Inferior parietal cortex (tissue), 1 donor: ENCODE measurements around the gene CCDC7.
A peak's percentile ranks its signal among the peaks of the same experiment; 100 is the strongest.
"Not testable (repeated sequence)": the region's sequence is repeated elsewhere in the genome, so short reads cannot be mapped to it uniquely, and the experiment has no call there.

Experiments used
- DNase-seq: peaks from one replicate; pipeline ENCODE4 v3.0.0-alpha.2; 2016; ENCODE audit errors: extremely low spot score

The CCDC7 gene

DNA sequence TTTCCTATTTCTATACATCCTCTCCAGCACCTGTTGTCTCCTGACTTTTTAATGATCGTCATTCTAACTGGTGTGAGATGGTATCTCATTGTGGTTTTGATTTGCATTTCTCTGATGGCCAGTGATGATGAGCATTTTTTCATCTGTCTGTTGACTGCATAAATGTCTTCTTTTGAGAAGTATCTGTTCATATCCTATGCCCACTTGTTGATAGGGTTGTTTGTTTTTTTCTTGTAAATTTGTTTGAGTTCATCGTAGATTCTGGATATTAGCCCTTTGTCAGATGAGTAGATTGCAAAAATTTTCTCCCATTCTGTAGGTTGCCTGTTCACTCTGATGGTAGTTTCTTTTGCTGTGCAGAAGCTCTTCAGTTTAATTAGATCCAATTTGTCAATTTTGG, 253.7 kb downstream of the CCDC7 start:
- DNase-seq, result not testable (repeated sequence)

DNA sequence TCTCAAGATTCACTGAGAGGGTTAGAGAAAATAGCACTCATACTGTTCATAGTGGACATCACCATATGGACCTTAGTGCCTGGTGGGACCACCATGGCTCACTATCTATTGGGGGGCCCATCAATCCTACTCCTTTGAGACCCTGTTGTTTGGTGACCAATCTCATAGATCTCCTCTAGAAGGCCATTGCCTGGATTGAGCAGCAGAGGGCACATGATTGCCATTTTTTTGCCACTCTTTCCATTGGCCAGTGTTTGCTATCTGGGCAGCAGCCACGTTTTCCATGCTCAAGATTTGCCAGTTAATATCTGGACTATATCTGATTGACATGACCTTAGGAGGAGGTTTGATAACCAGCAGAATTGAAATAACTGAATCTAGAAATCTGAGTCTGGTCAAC, 267.6 kb downstream of the CCDC7 start:
- DNase-seq, result no peak

- DNase-seq, result no peak
Measured at GRCh38 chr10:32731527-32731926, 285.6 kb downstream of the CCDC7 start.

DNA sequence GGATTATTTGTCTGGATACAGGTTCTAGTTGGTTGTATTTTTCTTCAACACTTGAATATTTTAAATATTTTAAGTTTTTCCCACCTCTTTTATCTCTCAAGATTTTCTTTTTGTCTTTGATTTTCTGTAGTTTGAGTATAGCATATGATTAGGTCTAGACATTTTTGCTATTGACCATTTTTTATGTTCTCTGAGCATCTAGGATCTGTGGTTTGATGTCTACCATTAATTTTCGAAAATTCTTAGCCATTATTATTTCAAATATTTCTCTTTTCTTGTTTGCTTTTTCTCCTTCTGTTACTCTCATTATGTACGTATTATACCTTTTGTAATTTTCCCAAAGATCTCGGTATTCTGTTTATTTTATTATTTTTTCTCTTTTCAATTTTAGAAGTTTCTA, 293.0 kb downstream of the CCDC7 start:
- DNase-seq, result no peak

DNA sequence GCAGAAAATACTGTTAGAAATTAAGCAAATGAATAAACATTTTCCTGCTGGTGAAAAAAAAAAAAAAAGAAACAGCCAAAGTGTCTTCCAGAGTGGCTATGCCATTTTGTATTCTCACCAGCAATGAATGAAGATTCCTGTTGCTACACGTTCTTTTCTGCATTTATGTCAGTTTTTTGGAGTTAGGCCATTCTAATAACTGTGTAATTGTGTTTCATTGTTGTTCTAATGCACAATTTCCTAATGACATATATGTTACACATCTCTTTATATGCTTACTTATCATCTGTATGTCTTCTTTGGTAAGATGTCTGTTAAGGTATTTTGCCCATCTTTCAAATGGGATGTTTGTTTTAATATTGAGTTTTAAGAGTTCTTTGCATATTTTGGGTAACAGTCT, 298.4 kb downstream of the CCDC7 start:
- no peak for DNase-seq

- DNase-seq, result no peak
Measured at GRCh38 chr10:32746869-32747268, 300.9 kb downstream of the CCDC7 start.

GRCh38 chr10:32751582-32751981, 305.6 kb downstream of the CCDC7 start:
- no peak for DNase-seq

- DNase-seq, result not testable (repeated sequence)
Measured at GRCh38 chr10:32754900-32755299, 309.0 kb downstream of the CCDC7 start.

DNA sequence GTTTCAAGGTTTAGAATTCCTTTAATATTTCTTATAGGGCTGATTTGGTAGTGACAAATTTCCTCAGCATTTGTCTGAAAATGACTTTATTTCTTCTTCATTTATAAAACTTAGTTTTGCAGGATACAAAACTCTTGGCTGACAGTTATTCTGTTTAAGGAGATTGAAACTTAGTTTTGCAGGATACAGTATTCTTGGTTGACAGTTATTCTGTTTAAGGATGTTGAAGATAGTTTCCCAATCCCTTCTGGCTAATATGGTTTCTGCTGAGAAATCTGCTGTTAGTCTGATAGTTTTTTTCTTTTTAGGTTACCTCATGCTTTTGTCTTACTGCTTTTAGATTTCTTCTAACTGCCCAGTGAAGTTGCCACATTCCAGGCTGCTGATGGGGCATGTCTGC, 325.3 kb downstream of the CCDC7 start:
- no peak for DNase-seq

DNA sequence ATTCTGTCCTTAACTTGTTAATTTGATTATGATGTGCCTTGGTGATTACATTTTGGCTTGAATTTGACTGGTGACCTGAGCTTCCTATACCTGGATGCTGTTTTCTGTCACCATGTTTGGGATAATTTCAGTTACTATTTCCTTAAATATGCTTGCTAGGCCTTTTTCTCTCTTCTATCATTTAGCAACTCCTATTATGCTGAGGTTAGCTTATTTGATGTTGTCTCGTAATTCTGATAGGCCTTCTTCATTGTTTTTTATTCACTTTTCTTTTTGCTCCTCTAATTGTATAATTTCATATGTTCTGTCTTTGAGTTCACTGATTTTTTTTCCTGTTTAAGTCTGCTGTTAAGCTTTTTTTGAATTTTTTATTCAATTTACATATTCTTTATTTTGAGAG, 327.2 kb downstream of the CCDC7 start:
- no peak for DNase-seq

GRCh38 chr10:32786968-32787367, 341.0 kb downstream of the CCDC7 start:
- DNase-seq, result no peak

GRCh38 chr10:32787690-32788284, 341.8 kb downstream of the CCDC7 start:
- DNase-seq, result no peak

DNA sequence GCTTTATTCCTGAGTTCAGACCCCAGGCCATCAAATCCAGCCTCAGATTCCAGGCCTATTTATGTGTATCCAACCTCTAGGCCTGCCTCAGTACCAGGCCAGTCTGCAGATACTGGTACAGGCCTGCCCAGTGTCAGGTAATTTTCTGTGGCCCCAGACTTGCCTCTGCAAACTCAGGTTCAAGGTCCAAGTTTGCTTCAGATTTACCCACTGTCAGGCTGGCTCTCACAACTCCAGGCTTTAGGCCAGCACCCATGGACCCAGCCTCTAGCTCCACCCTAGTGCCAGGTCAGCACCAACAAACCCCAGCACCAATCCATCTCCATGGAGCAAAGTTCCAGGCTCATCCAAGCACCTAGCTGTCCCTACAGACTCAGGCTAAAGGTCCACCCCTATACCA, 342.4 kb downstream of the CCDC7 start:
- DNase-seq, result no peak

DNA sequence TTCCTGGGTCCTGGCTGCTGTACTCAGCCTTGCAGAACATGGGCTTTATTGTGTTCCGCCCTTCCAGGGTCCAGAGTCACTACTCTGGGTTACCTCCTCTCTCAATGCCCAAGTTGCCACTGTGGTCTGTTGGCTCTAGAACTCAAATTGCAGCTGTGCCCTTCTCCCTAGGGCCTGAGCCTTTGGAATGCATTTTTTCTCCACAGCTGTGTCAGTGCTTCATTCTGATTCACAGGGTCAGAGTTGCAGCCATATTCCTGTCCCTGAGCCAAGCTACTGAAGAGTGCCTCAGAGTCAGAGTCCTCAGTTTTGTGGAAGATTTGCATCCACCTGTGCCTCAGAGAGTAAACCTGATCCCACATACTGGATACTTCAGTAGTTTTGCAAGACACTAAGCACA, 344.5 kb downstream of the CCDC7 start:
- DNase-seq, result no peak

- DNase-seq, result no peak
Measured at GRCh38 chr10:32793033-32793432, 347.1 kb downstream of the CCDC7 start.

GRCh38 chr10:32795598-32796183, 349.8 kb downstream of the CCDC7 start:
- peak; percentile 51 for DNase-seq

- not testable (repeated sequence) for DNase-seq
Measured at GRCh38 chr10:32797393-32797792, 351.5 kb downstream of the CCDC7 start.

- no peak for DNase-seq
Measured at GRCh38 chr10:32846974-32847373, 401.0 kb downstream of the CCDC7 start.

DNA sequence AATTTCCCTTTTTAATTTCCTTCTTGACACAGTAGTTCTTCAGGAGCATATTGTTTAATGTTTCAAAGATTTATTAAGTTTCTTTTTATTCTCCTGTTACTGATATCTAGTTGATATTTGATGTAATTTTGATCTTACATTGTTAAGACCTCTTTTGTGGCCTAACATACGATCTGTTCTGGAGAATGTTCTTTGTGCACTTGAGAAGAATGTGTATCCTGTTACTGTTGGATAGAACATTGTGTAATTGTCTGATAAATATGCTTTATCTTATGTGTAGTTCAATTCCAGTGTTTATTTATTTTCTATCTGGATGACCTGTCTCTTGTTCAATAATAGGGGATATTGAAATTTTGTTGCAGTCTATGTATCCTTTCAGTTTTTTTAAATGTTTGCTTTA, 405.4 kb downstream of the CCDC7 start:
- DNase-seq, result no peak

DNA sequence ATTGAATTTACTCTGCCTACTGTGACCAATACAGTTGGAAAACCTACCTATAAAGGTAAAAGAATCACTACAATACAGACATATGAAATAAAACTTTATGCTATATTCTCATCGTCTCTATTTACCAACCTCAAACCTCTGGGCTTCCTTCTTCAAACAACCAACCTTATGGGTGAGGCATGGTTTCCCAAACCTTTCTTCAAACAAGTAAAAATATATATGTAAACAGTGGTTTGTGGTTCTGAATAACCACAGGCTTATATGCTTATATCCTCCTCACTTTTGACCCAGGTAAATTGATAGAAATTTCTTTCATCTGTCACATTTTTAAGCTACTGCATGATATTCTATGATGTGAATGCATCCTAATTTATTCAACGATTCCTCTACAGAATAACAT, 408.5 kb downstream of the CCDC7 start:
- no peak for DNase-seq

- DNase-seq, result no peak
Measured at GRCh38 chr10:32865170-32865569, 419.2 kb downstream of the CCDC7 start.

GRCh38 chr10:32877915-32878314, 432.0 kb downstream of the CCDC7 start:
- DNase-seq, result no peak

DNA sequence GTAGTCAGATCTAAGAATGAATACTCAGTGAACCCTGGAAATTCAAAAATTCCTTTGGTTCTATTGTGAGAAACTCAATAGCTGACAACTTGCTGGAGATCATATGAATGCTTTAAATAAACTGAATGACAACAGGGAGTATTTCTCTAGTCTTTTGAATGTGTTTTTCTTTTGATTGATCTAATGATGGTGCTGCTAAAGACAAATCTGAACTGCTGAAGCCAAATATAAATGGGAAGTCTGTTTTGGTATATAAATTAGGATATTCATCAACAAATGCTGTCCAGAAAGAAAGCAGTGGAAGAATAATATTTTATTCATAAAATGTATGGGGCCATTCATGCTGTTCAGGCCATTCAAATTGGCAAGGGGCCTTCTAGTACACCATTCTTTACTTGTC, 432.7 kb downstream of the CCDC7 start:
- DNase-seq, result no peak

- no peak for DNase-seq
Measured at GRCh38 chr10:32882076-32882475, 436.1 kb downstream of the CCDC7 start.
